AG08395 (cell line): Measurements from ENCODE around the gene EIF4EBP2.
A peak's percentile ranks its signal among the peaks of the same experiment; 100 is the strongest.

Experiments used
- DNase-seq: peaks from one replicate; pipeline ENCODE4 v3.0.0; 2012; ENCODE audit warnings: mixed read lengths, low spot score

Gene EIF4EBP2

DNA sequence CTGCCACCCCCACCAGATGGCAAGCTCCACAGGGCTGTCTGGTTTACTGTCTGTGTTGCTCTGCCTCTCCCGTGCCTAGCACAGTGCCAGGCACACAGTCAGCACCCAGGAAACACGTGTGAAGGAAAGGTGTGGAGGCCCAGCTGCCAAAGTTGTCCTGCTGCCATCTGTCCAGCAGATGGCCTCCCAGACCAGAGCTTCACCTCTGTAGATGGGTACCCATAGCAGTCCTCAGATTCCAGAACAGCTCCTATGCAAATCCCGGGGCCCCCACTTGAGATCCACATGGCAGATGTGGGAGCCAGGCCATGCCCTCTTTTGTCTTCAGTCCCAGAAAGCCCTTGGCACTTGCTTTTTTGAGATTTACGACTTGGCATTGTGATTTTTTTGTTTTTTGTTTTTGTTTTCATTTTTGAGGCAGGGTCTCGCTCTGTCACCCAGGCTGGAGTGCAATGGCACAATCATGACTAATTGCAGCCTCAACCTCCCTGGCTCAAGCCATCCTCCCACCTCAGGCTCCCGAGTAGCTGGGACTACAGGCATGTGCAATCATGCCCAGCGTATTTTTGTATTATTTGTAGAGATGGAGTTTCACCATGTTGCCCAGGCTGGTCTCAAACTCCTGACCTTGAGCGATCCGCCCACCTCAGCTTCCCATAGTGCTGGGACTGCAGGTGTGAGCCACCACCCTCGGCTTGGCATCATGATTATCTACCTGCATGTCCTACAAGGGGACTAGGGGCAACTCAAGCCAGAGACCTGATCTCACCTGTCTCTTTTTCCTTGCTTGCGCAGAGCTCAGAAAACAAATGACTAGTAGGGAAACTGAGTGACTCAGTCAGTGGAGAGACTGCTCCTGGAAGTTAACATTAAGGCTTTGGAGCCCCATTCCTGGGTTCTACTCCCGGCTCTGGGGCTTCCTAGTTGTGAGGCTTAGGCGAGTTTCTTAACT lies 57.7 kb downstream of the EIF4EBP2 start:
- peak; percentile 79 for DNase-seq

DNA sequence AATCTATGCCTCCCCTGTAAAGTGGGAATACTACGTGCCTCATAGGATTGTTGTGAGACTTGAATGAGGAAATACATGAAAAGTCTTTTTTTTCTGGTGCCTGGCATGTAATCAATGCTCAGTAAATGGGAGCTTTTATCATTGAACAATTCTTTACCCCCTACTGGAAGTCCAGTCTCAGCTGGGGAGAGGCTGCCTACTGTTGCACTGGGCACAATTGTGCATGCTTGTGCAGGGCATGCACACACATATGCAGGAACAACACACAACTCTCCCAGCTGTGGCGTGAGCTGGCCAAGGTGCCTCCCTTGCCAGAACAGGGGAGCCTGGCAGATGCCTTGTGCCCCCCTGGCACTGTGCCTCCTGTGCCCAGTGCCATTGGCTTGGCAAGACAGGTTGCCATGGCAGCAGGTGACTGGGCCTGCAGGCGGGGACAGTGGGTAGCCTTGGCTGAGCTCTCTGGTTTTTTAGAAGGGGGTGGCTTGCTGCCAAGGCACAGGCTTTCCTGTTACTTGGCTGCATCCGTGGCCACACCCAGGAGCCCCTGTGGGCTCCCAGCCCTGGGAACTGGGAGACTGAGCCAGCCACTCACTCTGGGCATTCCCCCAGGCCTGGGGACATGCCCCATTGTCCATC lies 58.5 kb downstream of the EIF4EBP2 start:
- DNase-seq = no peak

DNA sequence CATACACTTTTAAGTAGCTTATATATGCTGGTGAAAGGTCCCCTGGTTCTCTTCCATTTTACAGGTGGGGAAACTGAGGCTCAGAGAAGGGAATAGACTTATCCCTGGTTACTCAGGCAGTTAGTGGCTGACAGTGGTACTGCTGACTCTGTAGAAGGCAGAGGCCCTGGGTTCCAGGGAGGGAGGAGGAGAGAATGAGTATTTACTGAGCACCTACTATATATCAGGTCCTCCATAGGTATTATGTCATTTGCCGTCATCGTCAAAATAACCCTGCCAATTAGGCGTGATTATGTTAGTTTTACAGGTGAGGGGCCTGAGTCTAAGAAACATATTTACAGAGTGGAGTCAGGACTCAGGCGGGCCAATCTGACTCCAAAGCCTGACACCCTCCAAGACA lies 61.3 kb downstream of the EIF4EBP2 start:
- DNase-seq = no peak

DNA sequence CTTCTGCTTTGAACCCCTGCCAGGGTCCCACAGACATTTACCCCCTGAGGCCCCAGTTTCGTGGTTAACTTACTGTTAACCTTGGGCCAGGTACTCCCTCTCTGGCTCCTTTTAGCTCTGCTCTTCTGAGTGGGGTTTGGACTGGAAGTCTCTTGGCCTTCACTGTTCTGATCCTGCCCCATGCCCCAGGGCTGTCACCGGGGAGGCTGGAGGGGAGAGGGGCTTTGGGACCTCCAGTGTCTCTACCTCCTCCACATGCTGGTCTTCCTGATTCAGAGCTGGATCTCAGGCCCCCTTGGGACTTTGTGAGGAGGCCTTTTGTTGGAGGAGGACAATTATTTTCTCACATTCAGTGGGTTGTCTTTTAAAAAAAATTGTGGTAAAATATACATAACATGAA lies 61.9 kb downstream of the EIF4EBP2 start:
- no peak for DNase-seq

DNA sequence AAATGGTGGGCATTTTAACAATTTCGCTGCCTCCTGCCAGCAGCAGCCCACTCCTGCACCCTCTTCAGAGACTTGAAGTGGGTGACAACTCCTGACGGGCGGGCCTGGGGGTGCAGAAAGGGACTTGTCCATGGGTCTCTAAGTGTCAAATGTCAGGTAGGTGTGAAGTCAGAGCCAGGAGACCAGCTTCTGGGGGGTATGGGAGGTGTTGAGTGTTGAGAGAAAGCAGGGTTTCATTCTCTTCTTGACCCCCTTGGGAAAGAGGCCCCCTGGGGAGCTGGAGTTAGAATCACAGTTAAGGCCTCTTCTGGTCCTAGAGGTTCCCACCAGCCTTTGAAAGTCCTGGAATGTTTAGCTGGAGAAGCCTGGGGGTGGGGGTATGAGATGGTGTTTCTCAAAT lies 63.0 kb downstream of the EIF4EBP2 start:
- no peak for DNase-seq

DNA sequence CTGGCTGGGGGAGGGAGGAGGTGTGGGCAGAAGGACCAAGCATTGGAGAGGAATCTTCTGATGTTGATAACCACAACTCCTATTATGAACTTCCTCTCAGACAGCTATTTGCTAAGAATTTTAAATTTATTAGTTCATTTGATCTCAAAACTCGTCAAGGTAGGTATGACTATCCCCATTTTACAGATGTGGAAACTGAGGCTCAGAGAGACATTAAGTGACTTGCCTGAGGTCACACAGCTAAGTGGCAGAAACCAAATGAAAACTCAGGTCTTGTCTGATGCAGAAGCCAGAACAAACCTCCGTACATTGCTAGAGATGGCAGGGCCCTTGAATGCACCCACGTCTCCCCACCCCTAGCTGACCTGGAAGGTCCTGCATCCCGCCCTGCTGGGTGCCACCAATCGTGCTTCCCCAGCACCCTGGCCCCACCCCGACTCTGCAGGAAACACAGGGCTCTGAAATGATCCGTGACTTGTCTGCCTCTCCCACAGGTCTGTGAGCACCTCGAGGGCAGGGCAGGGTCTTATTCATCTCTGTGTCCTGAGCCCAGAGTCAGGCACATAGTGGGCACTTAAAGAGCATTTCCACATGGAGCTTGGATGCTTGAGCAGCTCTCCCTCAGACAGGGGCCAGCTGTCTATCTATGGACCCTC lies 69.0 kb downstream of the EIF4EBP2 start:
- DNase-seq = no peak

DNA sequence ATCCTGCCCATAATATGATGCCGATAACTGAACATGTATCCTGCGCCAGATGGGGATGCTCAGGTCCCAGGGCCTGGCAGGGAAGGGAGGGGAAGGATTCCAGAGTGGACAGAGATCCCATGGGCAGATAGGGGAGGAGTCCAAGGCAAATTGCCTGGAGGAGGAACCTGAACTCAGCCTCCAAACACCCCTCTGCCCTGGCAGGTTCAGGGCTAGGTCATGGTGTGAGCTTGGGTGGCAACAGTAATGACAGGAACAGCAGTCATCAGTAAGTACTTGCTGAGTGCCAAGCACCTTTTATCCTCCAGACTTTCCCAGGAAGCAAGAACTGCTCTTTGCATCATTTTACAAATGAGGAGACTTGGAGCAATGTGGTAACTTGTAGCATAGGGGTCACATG lies 70.8 kb downstream of the EIF4EBP2 start:
- no peak for DNase-seq

DNA sequence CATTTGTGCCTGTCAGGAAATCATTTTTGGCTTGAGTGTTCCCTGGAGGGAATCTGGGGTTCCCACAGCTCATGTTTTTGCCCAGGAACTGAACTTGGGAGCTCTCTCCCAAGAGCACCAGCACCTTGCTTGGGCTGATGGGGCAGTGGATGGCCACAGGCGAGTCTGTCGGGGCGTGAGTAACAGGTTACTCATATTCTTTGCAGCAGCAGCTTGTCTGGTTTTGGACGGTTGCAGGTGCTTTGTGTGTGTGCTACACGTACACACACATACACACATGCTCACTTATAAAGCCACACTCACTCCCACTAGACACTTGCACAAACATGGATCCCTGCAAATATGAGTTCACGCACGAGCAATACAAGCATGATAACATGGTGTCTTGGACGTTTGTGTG lies 71.7 kb downstream of the EIF4EBP2 start:
- no peak for DNase-seq

DNA sequence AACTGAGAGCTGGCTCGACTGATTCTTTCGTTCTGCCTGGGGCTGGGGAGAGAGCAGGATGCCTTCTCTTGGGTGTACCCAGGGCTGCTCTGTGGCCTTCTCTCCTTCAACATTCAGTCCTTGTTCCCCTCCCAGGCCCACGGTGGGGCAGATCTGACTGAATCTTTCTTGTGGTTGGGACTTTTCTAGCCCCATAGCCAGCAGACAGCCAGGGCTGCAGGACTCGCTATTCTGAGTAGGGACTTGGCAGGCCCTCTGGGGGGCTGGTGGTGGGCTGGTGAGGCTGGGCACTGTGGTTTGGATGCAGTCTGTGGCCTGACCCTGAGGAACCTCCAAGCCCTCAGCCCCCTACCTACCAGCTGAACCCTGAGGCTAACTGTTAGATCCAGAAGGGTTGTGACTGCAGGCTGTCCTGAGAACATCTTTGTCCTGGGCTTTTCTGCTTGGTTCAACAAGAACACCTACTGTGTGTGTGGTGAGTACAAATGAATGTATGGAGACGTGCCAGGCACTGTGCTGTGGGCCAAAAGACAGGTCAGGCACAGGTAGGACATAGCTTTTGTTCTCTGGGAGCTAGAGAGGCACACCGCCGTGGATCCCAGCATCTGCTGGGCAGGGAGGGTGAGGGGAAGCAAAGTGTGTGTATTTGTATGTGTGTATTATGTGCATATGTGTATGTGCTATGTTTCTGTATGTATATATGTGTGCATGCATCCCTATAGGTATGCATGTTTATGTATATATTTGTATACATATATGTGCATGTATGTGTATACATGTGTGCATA lies 72.5 kb downstream of the EIF4EBP2 start:
- DNase-seq = no peak

DNA sequence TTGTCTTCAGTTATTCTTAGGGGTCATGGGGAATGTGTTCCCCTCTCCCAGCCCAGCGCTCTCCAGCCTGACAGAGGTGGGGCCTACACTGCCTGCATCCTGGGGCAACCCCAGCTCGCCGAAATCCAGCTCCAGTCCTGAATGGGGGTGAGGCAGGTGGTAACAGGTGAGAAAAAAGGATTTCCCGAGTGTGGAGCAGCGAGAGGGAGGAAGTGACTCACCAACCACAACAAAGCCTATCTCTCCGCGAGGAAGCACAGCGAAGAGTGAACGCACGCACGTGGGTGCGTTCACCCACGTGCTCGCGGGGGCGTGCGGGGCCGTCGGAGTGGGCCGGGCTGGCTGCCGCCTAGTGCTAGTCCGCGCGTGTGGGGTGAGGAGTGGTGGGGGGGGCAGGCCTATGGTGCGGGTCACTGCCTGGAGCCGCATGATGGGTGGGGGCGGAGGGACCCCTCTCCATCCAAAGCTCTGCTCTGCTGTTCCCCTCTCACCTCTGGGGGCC lies 73.8 kb downstream of the EIF4EBP2 start:
- DNase-seq = no peak
